Measurements from ENCODE around the gene IFNG-AS1.

IFNG-AS1 gene

DNA sequence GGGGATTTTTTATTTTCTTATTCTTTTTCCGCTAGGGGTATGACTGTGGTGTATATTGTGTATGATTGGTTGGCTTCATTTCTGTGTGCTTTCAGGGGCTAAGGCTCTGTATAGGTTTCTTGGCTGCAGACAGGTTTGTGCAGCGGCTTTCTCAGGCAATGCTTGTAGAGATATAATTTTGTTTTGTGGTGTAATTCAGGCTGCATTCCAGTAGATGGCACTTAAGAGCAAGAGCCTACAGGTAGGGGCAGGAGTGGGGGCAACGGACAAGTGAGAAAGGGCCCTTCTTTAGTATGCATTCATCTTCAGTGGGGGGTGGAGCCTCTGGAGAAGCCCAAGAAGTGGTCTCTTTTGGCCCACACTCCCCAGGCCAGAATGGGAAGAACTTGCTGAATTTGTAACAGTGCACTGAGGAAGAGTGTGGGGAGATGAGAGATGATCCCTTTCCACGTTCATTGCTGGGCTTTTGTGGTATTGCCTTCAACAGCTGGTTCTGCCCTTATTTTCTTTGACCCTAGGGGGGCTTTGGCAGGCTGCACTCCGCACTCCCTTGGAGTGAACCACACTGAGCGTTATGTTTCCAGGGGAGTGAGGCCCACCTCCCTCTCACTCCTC, 78.6 kb downstream of the IFNG-AS1 start (continued):
- TF ChIP-seq ZBTB10 (tag by site-specific recombination; IDR thresholded peaks at IDR 0.05) (no peak), ZNF48 (tag by site-specific recombination; IDR thresholded peaks at IDR 0.05) (no peak), ZNF26 (tag by site-specific recombination; IDR thresholded peaks at IDR 0.05) (no peak), ZNF747 (tag by site-specific recombination; IDR thresholded peaks at IDR 0.05) (no peak), CTCF (tag by site-specific recombination; IDR thresholded peaks at IDR 0.05) (no peak), GLIS2 (tag by site-specific recombination; IDR thresholded peaks at IDR 0.05) (no peak), MYNN (tag by site-specific recombination; IDR thresholded peaks at IDR 0.05; ENCODE audit: borderline replicate concordance) (no peak), ZNF202 (tag by site-specific recombination; IDR thresholded peaks at IDR 0.05; ENCODE audit: borderline replicate concordance) (no peak), ZNF510 (tag by site-specific recombination; IDR thresholded peaks at IDR 0.05; ENCODE audit: insufficient replicate concordance) (no peak), ZNF266 (tag by site-specific recombination; IDR thresholded peaks at IDR 0.05; ENCODE audit: low read depth) (no peak), ZBTB21 (tag by site-specific recombination; IDR thresholded peaks at IDR 0.05) (no peak), ZFP41 (tag by site-specific recombination; IDR thresholded peaks at IDR 0.05; ENCODE audit: borderline replicate concordance) (no peak), ZNF768 (tag by site-specific recombination; IDR thresholded peaks at IDR 0.05) (no peak), ZNF623 (tag by site-specific recombination; IDR thresholded peaks at IDR 0.05) (no peak), WT1 (tag by site-specific recombination; IDR thresholded peaks at IDR 0.05) (no peak)

GRCh38 chr12:68069275-68069674, 80.0 kb downstream of the IFNG-AS1 start:
- no peak overlapping the region for H3K4me3 ChIP-seq (ENCODE audit: low read depth, low read length)
- POLR2A ChIA-PET, result no interaction called here
- CTCF ChIA-PET, result interaction anchor here (0.5 to 2.1 kb wide), 5 partner anchors 29 to 749 kb away, joined by 3 to 7 read pairs (median 4); no protein-coding TSS in a partner anchor
- no peaks in the 10 kb centered on the region for H3K4me1 ChIP-seq (ENCODE audit: control insufficient read depth, insufficient read depth, low read length)
- H3K36me3 ChIP-seq (ENCODE audit: control insufficient read depth in 2 of 2, insufficient read depth in 1 of 2, low read length in 2 of 2), result no peaks in the 10 kb centered on the region
- TF ChIP-seq ZNF529 (tag by site-specific recombination; IDR thresholded peaks at IDR 0.05; ENCODE audit: insufficient replicate concordance), result no peak
- TF ChIP-seq ZNF302 (tag by site-specific recombination; IDR thresholded peaks at IDR 0.05; ENCODE audit: low read depth), result no peak
- TF ChIP-seq HOXA7 (CRISPR knock-in tag; IDR thresholded peaks at IDR 0.05; ENCODE audit: borderline replicate concordance), result no peak
- TF ChIP-seq ZNF626 (tag by site-specific recombination; IDR thresholded peaks at IDR 0.05), result no peak
- no peak for TF ChIP-seq ZNF555 (tag by site-specific recombination; conservative IDR thresholded peaks at IDR 0.05)
- TF ChIP-seq EGR2 (tag by site-specific recombination; IDR thresholded peaks at IDR 0.05; ENCODE audit: low read depth), result no peak
- no peak for TF ChIP-seq SP3 (tag by site-specific recombination; IDR thresholded peaks at IDR 0.05)
- H3K9me3 ChIP-seq (ENCODE audit: control insufficient read depth, insufficient read depth, low read depth, low read length), result 0 out of 2 replicates have a peak, but pooled peaks cover 3% of the 10 kb centered on the region
- no peak overlapping the region for H3K27ac ChIP-seq (ENCODE audit: extremely low read depth, low read depth, low read length)
